ENCODE data around the gene RNLS. TPM values are rescaled to one million over a fixed set of nuclear protein-coding genes. Genes with fewer than 3 reads are reported as not detected.
"Not testable (repeated sequence)": the region's sequence is repeated elsewhere in the genome, so short reads cannot be mapped to it uniquely, and the experiment has no call there.

The RNLS gene
- total RNA-seq, 3 donors from 2014 or later (not counting 1 experiment from before 2014, with no cell fraction given) = 4.0 to 6.8 (median 4.4) TPM

- H3K27me3 ChIP-seq (ENCODE audit: control insufficient read depth, insufficient read depth, low read length) = no peaks in the 10 kb centered on the region
- no peaks in the 10 kb centered on the region for H3K9me3 Mint-ChIP-seq
- ATAC-seq = no peak
- H3K9me3 ChIP-seq (ENCODE audit: control insufficient read depth, insufficient read depth, low read length) = no peaks in the 10 kb centered on the region
- H3K27ac Mint-ChIP-seq = no peak overlapping the region
- H3K36me3 ChIP-seq (ENCODE audit: control insufficient read depth, insufficient read depth, low read length) = no peaks in the 10 kb centered on the region
- intact Hi-C loops (cut with micrococcal nuclease) = no loop called here
- H3K4me1 Mint-ChIP-seq = no peaks in the 10 kb centered on the region
- no peak for TF ChIP-seq CTCF (IDR thresholded peaks at IDR 0.05)
- DNase-seq = no peak
- no peaks in the 10 kb centered on the region for H3K27me3 Mint-ChIP-seq (ENCODE audit: low read depth in 2 of 2)
- H3K4me3 ChIP-seq (ENCODE audit: low read length) = no peak overlapping the region
- H3K27ac ChIP-seq (ENCODE audit: low read length) = no peak overlapping the region
- H3K4me3 Mint-ChIP-seq = no peak overlapping the region
- no peaks in the 10 kb centered on the region for H3K4me1 ChIP-seq (ENCODE audit: control insufficient read depth, insufficient read depth, low read length)
- WGBS (ENCODE audit: insufficient coverage) = 90% methylated on average over 5 of the region's 7 CpGs
- H3K36me3 Mint-ChIP-seq = no peaks in the 10 kb centered on the region
Measured at GRCh38 chr10:88361995-88362807, 220.9 kb downstream of the RNLS start.

GRCh38 chr10:88361494-88361893 is 221.6 kb downstream of the RNLS start:
- Histone ChIP-seq H3K27ac (ENCODE audit: low read length) (no peak overlapping the region), H3K36me3 (ENCODE audit: control insufficient read depth, insufficient read depth, low read length) (no peaks in the 10 kb centered on the region), H3K4me3 (ENCODE audit: low read length) (no peak overlapping the region), H3K9me3 (ENCODE audit: control insufficient read depth, insufficient read depth, low read length) (no peaks in the 10 kb centered on the region), H3K27me3 (ENCODE audit: control insufficient read depth, insufficient read depth, low read length) (no peaks in the 10 kb centered on the region), H3K4me1 (ENCODE audit: control insufficient read depth, insufficient read depth, low read length) (no peaks in the 10 kb centered on the region)
- no peak overlapping the region for H3K27ac Mint-ChIP-seq
- TF ChIP-seq CTCF (IDR thresholded peaks at IDR 0.05) = no peak
- DNase-seq = no peak
- H3K4me1 Mint-ChIP-seq = no peaks in the 10 kb centered on the region
- H3K9me3 Mint-ChIP-seq = peaks cover 0 to 2% of the 10 kb centered on the region in 2 donors
- no peaks in the 10 kb centered on the region for H3K36me3 Mint-ChIP-seq
- no peak overlapping the region for H3K4me3 Mint-ChIP-seq
- WGBS (ENCODE audit: insufficient coverage) = 81% methylated on average over 2 of the region's 2 CpGs
- ATAC-seq = no peak
- intact Hi-C loops (cut with micrococcal nuclease) = no loop called here
- no peaks in the 10 kb centered on the region for H3K27me3 Mint-ChIP-seq (ENCODE audit: low read depth in 2 of 2)

GRCh38 chr10:88355750-88356149 is 227.4 kb downstream of the RNLS start:
- not testable (repeated sequence) for ATAC-seq

GRCh38 chr10:88347597-88348304 is 235.4 kb downstream of the RNLS start:
- Histone ChIP-seq H3K9me3 (ENCODE audit: control insufficient read depth, insufficient read depth, low read length) (no peaks in the 10 kb centered on the region), H3K27me3 (ENCODE audit: control insufficient read depth, insufficient read depth, low read length) (no peaks in the 10 kb centered on the region), H3K4me3 (ENCODE audit: low read length) (no peak overlapping the region), H3K36me3 (ENCODE audit: control insufficient read depth, insufficient read depth, low read length) (no peaks in the 10 kb centered on the region), H3K27ac (ENCODE audit: low read length) (no peak overlapping the region), H3K4me1 (ENCODE audit: control insufficient read depth, insufficient read depth, low read length) (no peaks in the 10 kb centered on the region)
- Mint-ChIP-seq H3K4me1 (no peaks in the 10 kb centered on the region), H3K27ac (no peak overlapping the region), H3K9me3 (no peaks in the 10 kb centered on the region), H3K27me3 (ENCODE audit: low read depth in 2 of 2) (no peaks in the 10 kb centered on the region), H3K4me3 (no peak overlapping the region), H3K36me3 (no peaks in the 10 kb centered on the region)
- no peak for TF ChIP-seq CTCF (IDR thresholded peaks at IDR 0.05)
- 88% methylated on average over 3 of the region's 3 CpGs for WGBS (ENCODE audit: insufficient coverage)
- intact Hi-C loops (cut with micrococcal nuclease) = no loop called here
- DNase-seq = no peak
- ATAC-seq = no peak

More at GRCh38 chr10:88355750-88356149, 227.4 kb downstream of the RNLS start:
- H3K27me3 ChIP-seq (ENCODE audit: control insufficient read depth, insufficient read depth, low read length); H3K27ac ChIP-seq (ENCODE audit: low read length); H3K27me3 Mint-ChIP-seq (ENCODE audit: low read depth in 2 of 2); intact Hi-C loops (cut with micrococcal nuclease); H3K4me1 ChIP-seq (ENCODE audit: control insufficient read depth, insufficient read depth, low read length); H3K4me1 Mint-ChIP-seq; H3K27ac Mint-ChIP-seq; H3K9me3 ChIP-seq (ENCODE audit: control insufficient read depth, insufficient read depth, low read length); H3K36me3 ChIP-seq (ENCODE audit: control insufficient read depth, insufficient read depth, low read length); H3K4me3 ChIP-seq (ENCODE audit: low read length); H3K36me3 Mint-ChIP-seq; H3K9me3 Mint-ChIP-seq; DNase-seq; H3K4me3 Mint-ChIP-seq: not testable (repeated sequence)
- WGBS (ENCODE audit: insufficient coverage) = 98% methylated on average over 12 of the region's 12 CpGs
